Stimulated activated CD4-positive, alpha-beta T cell treated with anti-CD3 and anti-CD28 coated beads, TNF-alpha, amount 100 ng/mL, for 48 hours (primary cell): ENCODE data around the gene SCAI.
"Not testable (repeated sequence)": the region's sequence is repeated elsewhere in the genome, so short reads cannot be mapped to it uniquely, and the experiment has no call there.

Source experiments
- DNase-seq, 3 donors: peaks; one replicate each; pipeline ENCODE4 v3.0.0-alpha.2; 2020; ENCODE audit warnings: low read depth in 3 of 3

The SCAI gene

DNA sequence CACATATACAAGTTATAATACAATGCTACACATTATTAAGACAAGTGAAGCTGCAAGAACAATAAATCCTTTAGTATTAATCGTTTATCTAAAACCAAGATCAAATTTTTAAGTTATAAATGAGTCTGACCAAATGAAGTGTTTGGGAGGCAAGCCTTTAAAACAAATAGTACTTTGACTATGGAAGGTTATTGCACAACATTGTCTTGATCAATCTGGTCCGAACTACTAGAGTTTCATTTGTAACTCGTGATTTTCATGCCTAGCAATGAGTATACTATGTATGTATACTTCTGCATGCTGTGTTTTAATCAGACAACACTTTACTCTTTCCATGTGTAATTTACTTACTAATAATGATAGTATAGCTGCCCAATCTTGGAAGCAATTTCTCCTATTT is 115.3 kb downstream of the SCAI start:
- no peak for DNase-seq

DNA sequence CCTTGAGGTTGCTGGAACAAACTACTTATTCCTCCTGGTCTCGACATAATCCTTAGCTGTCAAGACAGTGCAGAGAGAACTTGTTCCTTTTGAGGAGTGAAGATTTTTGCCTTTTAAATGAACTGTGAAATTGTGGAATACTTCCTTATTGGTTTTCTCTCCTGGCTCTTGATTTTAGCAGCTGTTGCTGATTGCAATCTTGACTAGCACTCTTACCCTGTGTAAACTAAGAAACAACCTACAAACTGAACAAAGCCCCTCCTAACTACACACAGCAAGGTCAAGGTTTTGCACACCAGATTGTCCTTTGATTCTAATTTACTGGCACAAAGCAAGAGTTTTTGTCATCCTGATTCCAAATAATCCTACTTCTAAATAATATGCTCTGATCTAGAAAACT is 118.4 kb downstream of the SCAI start:
- no peak for DNase-seq

DNA sequence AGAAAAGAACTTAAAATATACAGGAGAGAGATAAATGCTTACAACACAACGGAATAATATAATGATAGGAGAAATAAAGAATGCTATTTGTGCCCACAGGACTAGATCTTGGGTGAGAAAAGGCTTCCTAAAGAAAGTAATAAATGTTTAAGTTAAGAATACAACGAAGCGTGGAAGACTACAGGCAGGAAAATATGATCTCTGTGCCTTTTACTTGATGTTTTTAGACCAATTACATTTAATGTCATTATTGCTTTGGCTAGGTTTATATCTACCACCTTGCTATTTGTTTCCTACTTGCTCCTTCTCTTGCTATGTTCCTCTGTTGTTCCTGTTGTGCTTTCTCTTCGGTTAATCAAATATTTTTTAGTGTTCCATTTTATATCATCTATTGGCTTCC is 122.3 kb downstream of the SCAI start:
- DNase-seq: no peak

DNA sequence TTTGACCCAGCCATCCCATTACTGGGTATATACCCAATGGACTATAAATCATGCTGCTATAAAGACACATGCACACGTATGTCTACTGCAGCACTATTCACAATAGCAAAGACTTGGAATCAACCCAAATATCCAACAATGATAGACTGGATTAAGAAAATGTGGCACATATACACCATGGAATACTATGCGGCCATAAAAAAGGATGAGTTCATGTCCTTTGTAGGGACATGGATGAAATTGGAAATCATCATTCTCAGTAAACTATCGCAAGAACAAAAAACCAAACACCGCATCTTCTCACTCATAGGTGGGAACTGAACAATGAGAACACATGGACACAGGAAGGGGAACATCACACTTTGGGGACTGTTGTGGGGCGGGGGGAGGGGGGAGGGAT is 127.7 kb downstream of the SCAI start:
- not testable (repeated sequence) for DNase-seq

DNA sequence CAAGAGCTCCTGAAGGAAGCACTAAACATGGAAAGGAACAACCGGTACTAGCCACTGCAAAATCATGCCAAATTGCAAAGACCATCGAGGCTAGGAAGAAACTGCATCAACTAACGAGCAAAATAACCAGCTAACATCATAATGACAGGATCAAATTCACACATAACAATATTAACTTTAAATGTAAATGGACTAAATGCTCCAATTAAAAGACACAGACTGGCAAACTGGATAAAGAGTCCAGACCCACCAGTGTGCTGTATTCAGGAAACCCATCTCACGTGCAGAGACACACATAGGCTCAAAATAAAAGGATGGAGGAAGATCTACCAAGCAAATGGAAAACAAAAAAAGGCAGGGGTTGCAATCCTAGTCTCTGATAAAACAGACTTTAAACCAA is 131.3 kb downstream of the SCAI start:
- not testable (repeated sequence) for DNase-seq

DNA sequence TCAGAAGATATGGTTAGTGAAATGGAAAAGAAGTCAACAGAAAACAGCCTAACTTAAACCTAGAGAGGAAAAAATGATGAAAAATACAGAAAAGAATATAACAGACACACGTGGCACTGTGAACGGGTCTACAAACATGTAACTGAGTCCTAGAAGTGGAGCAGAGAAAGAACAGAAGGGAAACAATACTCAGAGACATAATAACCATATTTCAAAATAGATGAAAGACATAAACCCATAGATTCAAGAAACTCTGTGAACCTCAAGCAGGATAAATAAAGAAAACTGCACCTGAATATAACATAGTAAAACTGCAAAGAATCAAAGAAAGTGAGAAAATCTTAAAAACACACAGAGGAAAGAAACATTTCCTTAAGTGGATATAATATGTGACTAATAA is 134.7 kb downstream of the SCAI start:
- DNase-seq: no peak

DNA sequence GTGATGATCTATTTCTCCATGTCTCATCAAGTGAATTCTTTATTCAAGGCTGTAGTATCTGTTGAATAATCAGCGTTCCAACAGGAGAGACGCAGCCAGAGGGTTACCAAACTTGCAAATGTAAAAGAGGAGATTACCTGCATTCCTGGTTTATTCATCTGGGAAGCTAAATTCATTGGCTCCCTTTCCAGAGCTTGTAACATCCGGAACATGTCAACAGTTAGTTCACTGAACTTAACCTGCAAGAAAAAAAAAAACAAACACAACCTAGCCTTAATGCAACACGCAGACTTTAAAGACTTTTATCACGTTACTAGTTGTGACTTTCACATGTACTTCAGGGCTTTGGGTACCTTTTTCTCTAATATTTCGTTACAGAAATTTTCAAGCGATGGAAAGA is 140.0 kb downstream of the SCAI start:
- DNase-seq: no peak

DNA sequence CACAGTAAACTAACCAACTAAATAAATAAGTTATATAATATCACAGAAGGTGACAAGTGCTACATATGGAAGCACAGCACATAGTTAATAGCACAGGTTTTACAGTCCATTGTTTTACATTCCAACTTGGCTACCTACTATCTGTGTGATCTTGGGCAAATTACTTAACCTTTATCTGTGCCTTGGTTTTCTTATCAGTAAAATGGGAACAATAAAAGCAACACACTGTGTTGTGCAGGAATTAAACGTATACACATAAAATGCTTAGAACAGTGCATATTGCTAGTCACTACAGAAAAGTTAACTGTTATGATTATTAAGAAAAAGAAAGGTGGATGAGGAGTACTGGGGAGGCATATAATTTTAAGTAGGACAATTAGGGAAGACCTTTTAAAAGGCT is 159.6 kb downstream of the SCAI start:
- no peak for DNase-seq

DNA sequence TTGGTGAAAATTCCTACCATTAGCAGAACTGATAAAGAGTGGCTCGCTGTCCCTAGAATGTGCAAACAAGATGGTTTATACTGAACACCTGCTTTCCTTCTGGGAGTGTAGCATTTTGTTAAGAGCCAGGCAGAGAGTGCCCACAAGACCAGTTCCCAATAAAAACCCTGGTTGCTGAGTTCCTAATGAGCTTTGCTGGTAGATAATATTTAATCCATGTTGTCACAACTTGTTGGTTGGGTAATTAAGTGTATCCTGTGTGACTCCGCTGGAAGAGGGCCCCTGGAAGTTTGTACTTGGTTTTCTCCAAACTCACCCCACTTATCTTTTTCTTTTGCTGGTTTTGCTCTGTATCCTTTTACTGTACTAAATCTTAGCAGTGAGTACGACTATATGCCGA is 162.9 kb downstream of the SCAI start:
- no peak for DNase-seq

DNA sequence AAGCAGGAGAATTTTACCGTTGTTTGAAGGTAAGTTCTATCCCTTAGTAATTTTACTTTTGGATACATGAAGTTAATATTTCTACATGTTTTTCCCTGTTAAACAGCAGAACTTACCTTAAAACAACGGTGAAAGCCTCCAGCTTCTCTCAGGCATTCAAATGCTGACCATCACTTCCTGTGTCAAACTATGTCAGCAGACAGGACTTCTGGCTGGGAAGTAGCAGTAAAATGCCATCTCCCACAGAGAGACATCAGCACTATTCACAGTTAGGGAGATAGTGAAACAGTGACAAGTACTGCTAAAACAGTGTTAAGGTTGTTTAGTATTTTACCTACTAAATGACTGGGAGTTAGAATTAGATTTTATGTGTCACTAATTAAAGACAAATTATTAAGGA is 168.2 kb downstream of the SCAI start:
- no peak for DNase-seq

DNA sequence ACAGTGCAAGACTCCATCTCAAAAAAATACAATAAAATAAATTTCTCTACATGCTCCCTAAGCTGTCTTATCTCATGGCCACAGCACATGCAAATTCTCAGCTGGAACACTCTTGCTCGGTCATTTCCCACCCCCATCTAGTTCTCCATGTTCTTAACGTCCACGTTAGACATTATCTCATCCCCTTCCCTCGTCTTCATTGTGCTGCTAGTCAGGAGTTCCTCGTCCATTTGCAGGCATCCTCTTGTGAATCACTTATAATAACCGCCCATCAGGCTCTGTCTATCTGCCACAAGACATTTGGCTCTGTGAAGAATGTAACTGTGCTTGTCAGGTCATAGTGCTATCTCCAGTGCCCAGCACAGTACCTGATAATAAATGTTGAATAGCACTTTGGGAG is 169.5 kb downstream of the SCAI start:
- DNase-seq: no peak

DNA sequence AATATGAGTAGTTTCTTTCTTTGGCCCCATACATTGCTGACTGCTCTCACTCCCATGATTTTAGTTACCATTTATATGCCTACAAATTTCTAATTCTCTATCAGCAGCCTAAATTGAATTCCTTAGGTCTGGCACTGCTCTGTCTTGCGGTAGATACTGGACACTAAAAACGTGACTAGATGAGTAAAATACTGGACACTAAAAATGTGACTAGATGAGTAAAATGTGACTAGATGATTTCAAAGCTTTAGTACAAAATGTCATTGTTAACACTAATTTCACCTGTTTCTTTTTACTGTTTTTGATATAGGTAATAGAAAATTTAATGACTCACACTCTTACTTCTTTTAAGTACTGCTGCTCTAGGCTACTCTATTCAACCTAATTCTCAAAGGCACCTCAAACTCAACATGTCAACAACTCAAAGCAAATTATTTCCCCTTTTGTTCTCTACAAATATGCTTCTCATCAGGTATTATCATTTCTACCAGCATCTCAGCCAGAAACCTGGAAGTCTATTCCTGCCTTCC is 171.0 kb downstream of the SCAI start:
- DNase-seq: no peak

DNA sequence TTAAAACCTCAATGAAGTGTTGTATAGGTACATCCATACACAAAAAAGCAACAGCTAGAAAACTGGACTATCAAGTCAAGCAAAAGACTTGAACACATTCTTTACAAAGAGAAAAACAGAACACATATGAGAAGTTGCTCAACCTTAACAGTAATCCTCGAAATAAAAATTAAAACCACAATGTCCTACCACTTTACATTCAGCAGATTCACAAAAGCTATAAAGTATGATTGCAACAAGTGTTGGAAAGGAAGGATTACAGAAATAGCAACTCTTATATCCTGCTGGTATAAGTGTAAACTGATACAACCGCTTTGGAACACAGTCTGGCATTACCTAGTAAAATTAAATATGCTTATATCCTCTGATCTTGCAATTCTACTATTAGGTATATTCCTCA is 173.9 kb downstream of the SCAI start:
- no peak for DNase-seq

DNA sequence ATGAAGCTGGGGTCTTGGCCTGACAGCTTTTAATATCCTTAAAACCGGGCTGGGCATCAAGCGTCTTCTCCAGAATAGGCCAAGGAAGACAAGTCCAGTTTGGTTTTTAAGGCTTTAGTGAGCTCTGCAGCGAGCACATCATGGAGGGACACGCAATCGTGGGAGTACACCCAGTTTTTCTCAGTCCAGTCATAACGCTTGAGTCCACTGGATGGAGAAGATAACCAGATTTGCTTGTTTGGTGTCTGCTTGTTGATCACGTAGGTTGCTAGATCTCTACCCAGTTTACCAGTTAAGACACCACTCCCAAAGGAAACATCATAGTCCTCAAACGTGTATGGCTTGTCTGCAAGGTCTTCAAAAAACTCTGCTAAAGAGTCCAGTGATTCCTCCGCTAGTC is 175.1 kb downstream of the SCAI start:
- no peak for DNase-seq

DNA sequence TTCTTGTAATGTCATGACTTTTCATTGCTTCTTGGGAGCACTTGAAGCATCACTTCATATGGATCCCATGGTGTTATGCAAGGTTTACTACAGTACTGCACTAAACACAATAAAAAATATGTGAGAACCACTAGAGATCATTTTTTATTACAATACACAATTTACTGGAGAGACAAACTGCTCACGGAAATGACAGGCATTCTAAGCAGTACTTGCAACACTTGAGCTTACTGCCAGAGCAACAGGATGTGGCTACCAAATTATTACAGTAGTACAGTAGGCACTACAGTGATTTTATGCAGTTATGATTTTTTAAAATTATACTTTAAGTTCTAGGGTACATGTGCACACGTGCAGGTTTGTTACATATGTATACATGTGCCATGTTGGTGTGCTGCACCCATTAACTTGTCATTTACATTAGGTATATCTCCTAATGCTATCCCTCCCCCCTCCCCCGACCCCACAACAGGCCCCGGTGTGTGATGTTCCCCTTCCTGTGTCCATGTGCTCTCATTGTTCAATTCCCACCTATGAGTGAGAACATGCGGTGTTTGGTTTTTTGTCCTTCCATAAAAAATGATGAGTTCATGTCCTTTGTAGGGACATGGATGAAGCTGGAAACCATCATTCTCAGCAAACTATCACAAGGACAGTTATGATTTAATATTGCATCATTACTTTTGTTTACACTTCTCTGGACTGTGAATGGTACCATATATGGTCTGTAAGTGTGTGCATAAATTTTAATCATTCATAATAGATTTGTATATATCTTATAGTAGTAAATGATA is 177.4 kb downstream of the SCAI start:
- not testable (repeated sequence) for DNase-seq

DNA sequence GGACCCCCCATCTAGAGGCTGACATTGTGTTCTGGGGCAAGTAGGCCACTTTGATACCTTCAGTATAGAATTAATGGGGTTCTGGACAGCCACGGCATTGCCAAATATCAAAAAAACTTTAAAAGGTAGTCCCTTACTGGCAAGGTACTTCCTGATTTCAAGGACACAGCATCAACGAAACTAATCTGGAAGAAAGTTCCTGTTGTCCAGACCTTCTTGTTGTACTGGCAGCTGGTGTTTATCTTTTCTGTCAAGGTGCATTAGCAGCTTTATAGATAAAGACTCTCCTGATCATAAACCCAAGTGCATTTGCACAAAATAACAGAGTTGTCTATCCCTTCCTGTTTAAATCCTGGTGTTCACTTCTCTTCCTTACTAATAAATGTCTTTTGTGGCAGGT is 178.7 kb downstream of the SCAI start:
- no peak for DNase-seq

DNA sequence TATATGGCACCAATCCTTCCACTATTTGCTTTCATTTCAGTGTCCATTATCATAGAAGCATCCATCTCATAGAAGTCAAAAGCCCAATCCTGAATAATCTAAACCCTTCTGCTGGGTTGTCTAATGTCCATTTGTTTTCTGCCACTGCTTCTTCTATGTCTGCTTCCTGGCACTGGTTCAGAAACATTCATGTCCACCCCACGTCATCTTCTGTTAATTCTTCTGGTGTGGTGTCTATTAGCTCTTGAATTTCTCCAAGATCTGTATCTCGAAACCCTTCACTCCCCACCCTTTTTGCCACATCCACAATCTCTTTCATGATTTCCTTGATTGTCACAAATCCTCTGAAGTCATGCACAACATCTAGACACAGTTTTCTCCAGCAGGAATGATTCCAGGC is 179.3 kb downstream of the SCAI start:
- DNase-seq: no peak

DNA sequence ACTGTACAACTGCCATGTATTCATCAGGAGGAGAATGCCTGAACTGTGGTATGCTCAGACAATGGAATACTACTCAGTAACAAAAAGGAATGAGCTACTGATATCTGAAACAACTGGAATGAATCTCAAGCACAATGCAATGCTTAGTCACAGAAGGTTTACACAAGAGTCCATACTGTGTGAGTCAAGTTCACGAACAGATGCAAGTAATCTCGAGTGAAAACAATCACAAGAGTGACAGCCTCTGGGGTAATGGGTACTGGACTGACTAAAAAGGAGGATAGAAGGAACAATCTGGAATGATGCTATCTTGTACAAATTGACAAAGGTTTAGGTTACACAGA is 182.9 kb downstream of the SCAI start:
- DNase-seq: no peak

DNA sequence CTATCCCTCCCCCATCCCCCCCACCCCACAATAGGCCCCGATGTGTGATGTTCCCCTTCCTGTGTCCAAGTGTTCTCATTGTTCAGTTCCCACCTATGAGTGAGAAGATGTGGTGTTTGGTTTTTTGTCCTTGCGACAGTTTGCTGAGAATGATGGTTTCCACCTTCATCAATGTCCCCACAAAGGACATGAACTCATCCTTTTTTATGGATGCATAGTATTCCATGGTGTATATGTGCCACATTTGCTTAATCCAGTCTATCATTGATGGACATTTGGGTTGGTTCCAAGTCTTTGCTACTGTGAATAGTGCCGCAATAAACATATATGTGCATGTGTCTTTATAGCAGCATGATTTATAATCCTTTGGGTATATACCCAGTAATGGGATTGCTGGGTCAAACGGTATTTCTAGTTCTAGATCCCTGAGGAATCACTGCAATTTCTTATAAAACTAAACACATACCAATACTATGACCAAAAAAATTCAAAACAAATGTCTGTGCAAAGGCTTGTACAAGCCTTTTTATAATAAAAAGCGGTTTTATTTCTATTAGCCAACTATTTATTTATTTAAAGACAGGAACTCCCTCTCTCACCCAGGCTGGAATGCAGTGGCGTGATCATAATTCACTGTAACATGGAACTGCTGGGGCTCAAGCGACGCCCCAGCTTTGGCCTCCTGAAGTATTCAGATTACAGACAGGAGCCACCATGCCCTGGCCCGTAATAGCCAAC is 183.5 kb downstream of the SCAI start:
- not testable (repeated sequence) for DNase-seq

DNA sequence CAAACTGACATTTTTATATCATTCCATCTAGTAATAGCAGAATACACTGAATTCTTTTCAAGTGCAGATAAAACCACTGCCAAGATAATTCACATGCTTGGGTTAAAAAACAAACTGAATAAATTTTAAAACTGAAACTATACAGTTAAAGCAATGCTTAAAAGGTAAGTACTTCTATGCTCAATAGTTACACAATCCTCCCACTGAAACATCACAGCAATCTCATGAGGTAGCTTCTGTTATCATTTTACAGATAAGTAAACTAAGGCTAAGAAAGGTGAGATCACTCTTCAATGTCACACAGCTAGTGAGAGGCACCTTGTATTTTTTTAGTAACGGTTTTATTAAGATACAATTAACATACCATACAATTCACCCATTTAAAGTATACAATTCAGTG is 189.1 kb downstream of the SCAI start:
- DNase-seq: no peak

DNA sequence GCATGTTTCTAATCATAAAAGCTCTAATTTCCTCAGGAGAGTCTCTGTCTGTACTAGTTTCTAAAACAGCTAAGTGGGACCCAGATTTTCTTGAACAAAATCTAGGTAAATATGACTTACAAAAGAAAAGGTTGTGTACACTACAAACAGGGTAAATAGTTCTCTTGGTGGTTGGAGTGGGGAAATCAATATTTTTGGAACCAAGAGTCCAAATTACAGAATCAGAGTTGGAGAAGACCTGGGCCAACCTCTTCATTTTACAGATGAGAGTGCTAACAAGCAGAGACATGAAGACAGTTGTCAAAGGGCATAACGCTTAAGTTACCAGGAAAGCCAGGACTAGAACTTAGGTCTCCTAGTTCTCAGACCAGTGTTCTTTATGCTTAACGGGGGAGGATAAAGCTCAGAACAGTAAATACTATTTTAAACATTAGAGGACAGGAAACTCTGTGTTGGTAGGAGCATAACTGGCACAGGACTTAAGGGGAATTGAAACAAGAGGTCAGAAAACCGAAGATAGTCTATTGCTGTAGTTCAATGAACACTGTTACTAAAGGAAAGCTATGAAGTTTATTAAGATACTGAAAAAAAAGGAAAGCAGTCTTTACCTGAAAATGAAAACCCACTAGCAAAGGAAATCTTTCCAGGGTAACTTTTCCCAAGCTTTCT is 193.1 kb downstream of the SCAI start:
- no peak for DNase-seq

DNA sequence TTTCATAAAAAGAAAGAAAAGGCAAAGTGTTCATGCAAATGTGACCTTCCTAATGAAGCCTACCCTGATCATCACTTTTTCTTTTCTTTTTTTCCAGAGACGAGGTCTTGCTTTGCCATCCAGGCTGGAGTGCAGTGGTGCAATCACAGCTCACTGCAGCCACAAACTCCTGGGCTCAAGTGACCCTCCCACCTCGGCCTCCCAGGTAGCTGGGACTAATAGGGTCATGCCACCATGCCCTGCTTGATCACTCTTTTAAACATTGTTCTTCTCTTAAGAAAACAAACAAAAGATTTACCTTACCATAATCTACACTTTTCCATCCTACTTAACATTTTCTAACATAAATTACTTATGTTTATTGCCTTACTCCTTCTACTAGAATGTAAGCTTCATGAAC is 193.9 kb downstream of the SCAI start:
- no peak for DNase-seq
